ENCODE data around the gene CPNE5. TPM values are rescaled to one million over a fixed set of nuclear protein-coding genes. Genes with fewer than 3 reads are reported as not detected.

The CPNE5 gene
- total RNA-seq, 1 donor from 2014 or later: not detected

- no peak overlapping the region for H3K27ac Mint-ChIP-seq (ENCODE audit: unreplicated experiment)
- TF ChIP-seq CTCF (IDR thresholded peaks at IDR 0.05): peak; percentile 92
- DNase-seq (ENCODE audit: low spot score): no peak
- no peaks in the 10 kb centered on the region for H3K36me3 Mint-ChIP-seq (ENCODE audit: low read depth)
- H3K9me3 Mint-ChIP-seq (ENCODE audit: low read depth): no peaks in the 10 kb centered on the region
- no peak overlapping the region for H3K4me3 Mint-ChIP-seq (ENCODE audit: unreplicated experiment)
- no peaks in the 10 kb centered on the region for H3K27me3 Mint-ChIP-seq (ENCODE audit: low read depth)
- H3K4me1 Mint-ChIP-seq (ENCODE audit: low read depth): no peaks in the 10 kb centered on the region
Observed at GRCh38 chr6:36759148-36759759, 80.0 kb downstream of the CPNE5 start.

- Mint-ChIP-seq H3K27ac (ENCODE audit: unreplicated experiment) (no peak overlapping the region), H3K4me1 (ENCODE audit: low read depth) (no peaks in the 10 kb centered on the region), H3K9me3 (ENCODE audit: low read depth) (no peaks in the 10 kb centered on the region), H3K4me3 (ENCODE audit: unreplicated experiment) (no peak overlapping the region), H3K36me3 (ENCODE audit: low read depth) (no peaks in the 10 kb centered on the region), H3K27me3 (ENCODE audit: low read depth) (no peaks in the 10 kb centered on the region)
- no peak for TF ChIP-seq CTCF (IDR thresholded peaks at IDR 0.05)
- no peak for DNase-seq (ENCODE audit: low spot score)
Observed at GRCh38 chr6:36758516-36759147, 80.6 kb downstream of the CPNE5 start.

- Mint-ChIP-seq H3K27me3 (ENCODE audit: low read depth) (no peaks in the 10 kb centered on the region), H3K9me3 (ENCODE audit: low read depth) (no peaks in the 10 kb centered on the region), H3K36me3 (ENCODE audit: low read depth) (no peaks in the 10 kb centered on the region), H3K27ac (ENCODE audit: unreplicated experiment) (no peak overlapping the region), H3K4me1 (ENCODE audit: low read depth) (no peaks in the 10 kb centered on the region), H3K4me3 (ENCODE audit: unreplicated experiment) (no peak overlapping the region)
- DNase-seq (ENCODE audit: low spot score): no peak
- no peak for TF ChIP-seq CTCF (IDR thresholded peaks at IDR 0.05)
Observed at GRCh38 chr6:36757943-36758508, 81.2 kb downstream of the CPNE5 start.

- no peaks in the 10 kb centered on the region for H3K9me3 Mint-ChIP-seq (ENCODE audit: low read depth)
- DNase-seq (ENCODE audit: low spot score): no peak
- no peaks in the 10 kb centered on the region for H3K36me3 Mint-ChIP-seq (ENCODE audit: low read depth)
- no peaks in the 10 kb centered on the region for H3K27me3 Mint-ChIP-seq (ENCODE audit: low read depth)
- H3K4me3 Mint-ChIP-seq (ENCODE audit: unreplicated experiment): no peak overlapping the region
- no peak for TF ChIP-seq CTCF (IDR thresholded peaks at IDR 0.05)
- H3K27ac Mint-ChIP-seq (ENCODE audit: unreplicated experiment): no peak overlapping the region
- H3K4me1 Mint-ChIP-seq (ENCODE audit: low read depth): no peaks in the 10 kb centered on the region
Observed at GRCh38 chr6:36757206-36757605, 82.0 kb downstream of the CPNE5 start.

GRCh38 chr6:36756786-36757185 is 82.5 kb downstream of the CPNE5 start:
- H3K36me3 Mint-ChIP-seq (ENCODE audit: low read depth): no peaks in the 10 kb centered on the region

More at GRCh38 chr6:36756786-36757185, 82.5 kb downstream of the CPNE5 start:
- Mint-ChIP-seq H3K9me3 (ENCODE audit: low read depth) (no peaks in the 10 kb centered on the region), H3K4me1 (ENCODE audit: low read depth) (no peaks in the 10 kb centered on the region), H3K4me3 (ENCODE audit: unreplicated experiment) (no peak overlapping the region), H3K27ac (ENCODE audit: unreplicated experiment) (no peak overlapping the region), H3K27me3 (ENCODE audit: low read depth) (no peaks in the 10 kb centered on the region)
- DNase-seq (ENCODE audit: low spot score): no peak
- TF ChIP-seq CTCF (IDR thresholded peaks at IDR 0.05): no peak
